CD4-positive, alpha-beta T cell treated with Interferon gamma for 1 hour (primary cell): Measurements from ENCODE around the gene GPR84.

Source experiments
- DNase-seq: peaks from one replicate; pipeline ENCODE4 v3.0.0-alpha.2; 2020

GPR84 gene

GRCh38 chr12:54390668-54391551 lies 26.6 kb upstream of the GPR84 start:
- DNase-seq: peak; percentile 75

DNA sequence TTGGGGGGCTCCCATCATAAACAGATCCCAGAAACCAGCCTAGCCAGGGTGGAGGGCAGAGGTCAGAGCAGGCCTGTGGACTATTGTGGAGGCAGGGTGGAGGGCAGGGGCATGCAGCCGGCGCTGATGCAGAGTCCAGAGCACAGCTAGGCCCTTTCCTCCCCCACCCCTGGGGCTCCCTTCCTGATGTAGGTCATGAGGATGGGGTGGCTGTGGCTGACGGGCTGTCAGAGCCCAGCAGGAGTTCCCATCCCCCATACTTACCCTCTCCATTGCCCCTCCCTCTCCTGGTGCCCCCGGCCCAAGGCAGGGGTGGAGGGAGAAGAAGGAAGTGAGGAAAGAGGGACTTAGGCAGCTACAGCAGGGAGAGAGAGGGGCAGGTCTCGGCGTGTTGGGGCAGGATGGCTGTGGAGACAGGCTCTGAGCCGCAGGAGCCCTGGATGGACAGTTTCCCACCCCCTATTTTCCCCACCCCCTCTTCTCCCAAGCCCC lies 25.9 kb upstream of the GPR84 start:
- no peak for DNase-seq

GRCh38 chr12:54389607-54390175 lies 25.4 kb upstream of the GPR84 start:
- DNase-seq: no peak

GRCh38 chr12:54389134-54389508 lies 24.8 kb upstream of the GPR84 start:
- DNase-seq: no peak

DNA sequence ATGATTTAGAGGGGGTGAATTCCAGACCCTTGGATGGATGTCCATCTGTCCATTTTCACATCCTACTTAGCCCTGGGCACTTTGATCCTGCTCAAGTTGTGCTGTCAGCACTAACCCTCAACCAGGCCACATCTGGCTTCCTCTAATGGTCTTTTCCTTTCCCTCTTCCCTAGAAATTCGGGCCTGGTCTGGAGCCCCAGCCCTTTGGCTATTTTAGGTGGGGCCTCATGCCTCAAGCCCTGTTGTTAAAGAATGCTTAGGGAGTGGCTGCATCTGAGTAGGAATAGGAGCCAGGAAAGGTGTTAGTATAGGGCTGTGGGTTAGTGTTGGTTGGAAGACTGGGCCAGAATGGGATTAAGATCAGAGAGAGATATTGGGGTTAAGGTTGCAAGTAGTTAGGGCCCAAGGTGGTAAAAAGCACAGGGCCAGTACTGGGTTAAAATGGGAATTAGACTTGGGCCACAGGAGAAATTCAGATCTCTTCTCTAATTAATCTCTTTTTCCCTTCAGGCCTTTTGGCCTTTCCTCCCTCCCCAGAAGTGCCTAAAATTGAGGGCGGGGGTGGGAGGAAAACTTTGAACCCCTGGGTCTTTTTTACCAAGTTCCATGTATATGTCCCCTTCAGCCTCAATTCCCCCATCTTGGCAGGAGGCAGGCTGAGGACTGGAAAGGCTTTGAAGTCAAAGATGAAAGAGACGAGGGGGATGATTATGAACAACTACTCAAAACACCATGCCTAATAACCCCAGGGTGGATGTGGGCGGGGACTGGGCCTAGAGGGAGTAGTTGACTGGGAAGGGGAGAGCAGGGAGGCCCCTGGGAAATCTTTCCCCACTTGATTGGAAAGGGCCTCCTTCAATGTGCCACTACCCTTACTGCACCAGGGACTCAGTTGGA lies 24.2 kb upstream of the GPR84 start:
- no peak for DNase-seq

DNA sequence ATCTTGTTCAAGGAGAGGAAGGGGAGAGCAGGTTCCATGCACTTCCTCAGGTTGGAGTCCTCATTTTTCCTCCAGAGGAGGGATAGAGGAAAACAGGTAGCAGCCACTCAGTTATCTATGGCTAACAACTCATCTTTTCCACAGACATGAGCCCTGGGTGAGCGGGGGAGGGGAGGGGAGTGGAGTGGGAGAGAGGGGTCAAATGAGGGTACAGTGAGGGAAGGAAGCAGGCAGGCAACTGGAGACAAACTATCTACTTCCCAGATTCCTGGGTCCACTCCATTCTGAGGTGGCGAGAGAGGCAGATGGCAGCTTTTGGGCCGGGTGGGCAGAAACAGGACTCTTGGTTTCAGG lies 22.8 kb upstream of the GPR84 start:
- no peak for DNase-seq

GRCh38 chr12:54386403-54387113 lies 22.3 kb upstream of the GPR84 start:
- DNase-seq: no peak

DNA sequence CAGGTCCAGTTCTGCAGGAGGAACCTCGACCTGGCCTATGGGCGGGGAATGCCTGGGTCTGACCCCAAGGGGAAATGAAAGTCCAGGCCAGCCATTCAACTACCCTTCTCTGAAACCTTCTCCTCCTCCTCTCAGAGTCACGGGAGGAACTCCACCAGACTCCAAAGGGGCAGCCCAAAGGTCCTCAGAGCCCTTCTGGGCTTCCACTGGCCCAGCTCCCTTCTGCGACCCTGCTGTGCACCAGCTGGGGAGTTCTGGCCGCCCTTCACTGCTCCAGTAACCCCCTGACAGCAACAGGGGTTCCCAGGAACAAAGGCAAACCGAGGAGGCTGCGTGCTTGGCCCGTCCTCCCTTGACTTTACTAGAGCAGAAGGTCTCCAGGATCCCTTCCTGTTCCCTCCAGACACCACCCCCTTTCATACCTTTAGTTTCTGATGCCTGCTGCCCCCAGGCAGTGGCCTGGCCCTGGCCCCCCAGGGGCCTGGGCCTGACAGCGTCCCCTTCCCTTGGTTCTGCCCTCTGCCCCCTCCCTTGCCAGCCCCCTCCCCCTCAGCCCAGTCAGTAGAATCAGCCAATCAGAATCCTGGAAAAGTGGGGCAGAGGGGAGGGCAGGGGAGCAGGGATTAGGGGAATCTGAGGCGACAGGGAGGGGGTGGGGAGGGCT lies 21.1 kb upstream of the GPR84 start:
- peak; percentile 52 for DNase-seq

DNA sequence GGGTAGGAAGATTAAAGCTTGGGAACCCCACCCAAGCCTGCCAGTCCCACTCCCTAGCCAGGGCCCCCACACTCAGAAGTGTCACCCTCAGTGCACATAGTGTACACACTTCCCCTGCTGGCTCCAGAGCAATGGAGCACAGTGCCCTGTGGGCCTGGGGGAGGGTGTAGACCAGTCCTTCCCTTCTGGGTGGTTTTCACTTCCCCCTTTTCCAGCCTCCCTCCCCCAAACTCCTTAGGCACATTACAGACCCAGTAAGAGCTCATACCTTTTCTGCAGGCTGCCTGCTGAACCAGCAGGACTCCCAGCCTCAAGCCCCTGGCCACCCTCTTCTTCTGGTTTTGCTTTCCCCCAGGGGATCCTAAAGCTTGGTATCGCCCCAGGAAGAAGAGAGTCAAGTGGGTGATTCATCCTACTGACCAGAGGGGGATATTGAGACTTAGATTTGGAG lies 20.3 kb upstream of the GPR84 start, which contains the start of gene ZNF385A:
ZNF385A (minus strand) TSS at position 143 of the 451 bp plus-strand sequence. CDS start 219 bp downstream, outside the sequence.
- peak; percentile 70 for DNase-seq

GRCh38 chr12:54383041-54383609 lies 18.8 kb upstream of the GPR84 start:
- peak; percentile 79 for DNase-seq

DNA sequence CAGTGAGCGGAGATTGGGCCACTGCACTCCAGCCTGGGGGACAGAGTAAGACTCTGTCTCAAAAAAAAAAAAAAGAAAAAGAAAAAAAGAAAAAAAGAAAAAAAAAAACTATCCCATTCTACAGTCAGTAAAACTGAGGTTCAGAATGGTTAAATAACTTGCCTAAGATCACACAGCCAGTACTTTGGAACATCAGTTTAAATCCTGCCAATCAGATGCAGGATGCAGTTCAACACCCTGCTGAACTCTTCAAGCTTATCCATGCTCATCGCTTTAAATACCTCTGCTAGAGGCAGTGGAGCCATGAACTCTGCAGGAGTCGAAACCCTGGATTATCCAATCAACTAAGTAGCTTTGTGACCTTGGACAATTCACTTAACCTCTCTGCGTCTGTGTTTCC lies 16.9 kb upstream of the GPR84 start:
- DNase-seq: no peak

- peak; percentile 84 for DNase-seq
These were observed 15.3 kb upstream of the GPR84 start for GRCh38 chr12:54379398-54380201.

DNA sequence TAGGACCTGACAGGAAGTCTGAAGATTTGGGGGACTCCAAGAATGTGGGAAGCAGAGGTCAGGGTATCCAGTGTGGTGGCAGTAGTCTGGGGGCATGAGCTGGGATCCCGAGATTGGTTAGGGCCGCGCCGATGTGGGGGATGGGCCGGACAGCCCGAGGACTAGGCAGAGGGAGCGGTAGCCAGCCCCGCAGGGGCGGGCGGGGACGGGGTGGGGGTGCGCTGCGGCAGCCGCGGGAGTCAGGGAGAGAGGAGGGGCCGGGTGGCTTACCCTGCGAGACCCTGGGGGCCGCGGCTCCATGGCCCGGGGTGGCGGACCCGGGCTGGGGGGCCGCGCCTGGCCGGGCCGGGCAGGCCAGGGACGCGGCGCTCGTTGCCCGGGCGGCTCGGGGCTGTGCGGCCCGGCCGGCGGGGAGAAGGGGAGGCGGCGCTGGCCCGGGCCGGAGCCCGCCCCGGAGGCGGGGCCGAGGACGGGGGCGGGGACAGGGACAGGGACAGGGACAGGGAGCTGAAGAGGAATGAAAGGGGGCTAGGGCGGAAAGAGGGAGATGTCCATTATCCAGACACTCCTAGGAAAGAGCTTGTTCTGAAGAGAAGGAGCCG lies 14.6 kb upstream of the GPR84 start:
- DNase-seq: no peak

DNA sequence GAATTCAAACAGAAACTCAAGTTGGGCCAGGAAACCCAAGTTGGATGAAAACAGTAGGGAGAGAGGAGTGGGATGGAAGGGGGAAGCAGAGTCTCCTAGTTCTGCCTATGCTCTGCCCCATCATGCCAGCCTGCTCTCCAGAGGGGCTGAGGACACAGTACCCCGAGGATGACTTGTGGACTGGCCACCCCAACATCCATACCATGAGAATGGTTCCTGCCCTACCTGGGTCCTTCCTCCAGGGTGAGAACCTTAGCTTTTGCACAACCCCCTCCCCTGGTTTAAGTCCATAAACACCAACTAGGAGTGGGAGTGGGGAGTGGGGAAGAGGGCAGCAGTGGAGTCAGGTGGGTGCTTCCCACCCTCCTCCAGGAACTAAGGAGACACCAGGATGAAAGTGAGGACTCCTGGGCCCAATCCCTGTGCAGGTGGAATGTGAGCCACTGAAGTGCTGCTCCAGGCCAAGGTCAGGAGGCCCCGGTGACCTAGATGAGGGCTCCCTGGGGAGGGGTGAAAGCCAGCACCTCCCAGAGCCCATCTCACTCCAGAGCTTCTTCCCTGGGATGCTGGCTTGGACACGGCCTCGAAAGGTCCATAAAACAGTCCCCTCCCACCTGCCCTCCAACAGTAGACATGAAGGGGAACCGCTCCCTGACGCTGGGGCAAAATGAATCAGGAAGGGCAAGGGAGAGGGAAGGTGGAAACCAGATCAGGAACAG lies 13.7 kb upstream of the GPR84 start:
- DNase-seq: no peak

GRCh38 chr12:54377007-54377406 lies 12.7 kb upstream of the GPR84 start:
- no peak for DNase-seq

DNA sequence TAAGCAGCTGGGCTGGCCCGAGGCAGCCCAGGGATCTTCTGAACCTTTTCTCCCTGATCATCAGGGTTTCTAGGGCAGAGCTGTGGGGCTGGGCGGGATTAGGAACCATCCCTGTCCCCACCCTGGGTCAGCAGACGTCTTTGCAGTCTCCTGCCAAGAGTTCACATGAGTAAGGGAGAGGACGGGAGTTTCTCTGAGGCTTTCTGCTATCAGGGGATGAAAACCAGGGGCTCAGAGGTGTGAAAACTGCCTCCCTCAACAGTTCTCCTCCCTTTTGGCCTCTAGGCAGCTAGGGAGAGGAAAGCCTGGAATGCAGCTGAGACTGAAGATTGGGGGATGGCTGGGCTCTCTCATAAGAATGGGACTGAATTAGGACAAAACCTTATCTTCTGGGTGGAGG lies 12.3 kb upstream of the GPR84 start:
- DNase-seq: no peak

DNA sequence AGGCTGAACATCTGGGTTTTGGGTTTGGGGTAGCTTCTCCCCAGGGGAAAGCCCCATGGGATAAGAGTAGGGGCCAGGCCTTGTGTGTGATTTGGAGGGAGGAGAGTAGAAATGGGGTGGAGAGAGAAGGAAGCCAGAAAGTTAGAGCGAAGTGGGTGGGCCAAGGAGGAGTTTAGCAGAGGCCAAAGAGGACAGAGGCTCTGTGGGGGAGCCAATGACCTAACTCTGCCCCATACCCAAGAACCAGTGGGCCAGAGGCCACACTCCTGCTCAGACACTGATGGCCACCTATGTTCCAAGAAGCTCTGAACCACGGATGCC lies 10.9 kb upstream of the GPR84 start:
- no peak for DNase-seq

DNA sequence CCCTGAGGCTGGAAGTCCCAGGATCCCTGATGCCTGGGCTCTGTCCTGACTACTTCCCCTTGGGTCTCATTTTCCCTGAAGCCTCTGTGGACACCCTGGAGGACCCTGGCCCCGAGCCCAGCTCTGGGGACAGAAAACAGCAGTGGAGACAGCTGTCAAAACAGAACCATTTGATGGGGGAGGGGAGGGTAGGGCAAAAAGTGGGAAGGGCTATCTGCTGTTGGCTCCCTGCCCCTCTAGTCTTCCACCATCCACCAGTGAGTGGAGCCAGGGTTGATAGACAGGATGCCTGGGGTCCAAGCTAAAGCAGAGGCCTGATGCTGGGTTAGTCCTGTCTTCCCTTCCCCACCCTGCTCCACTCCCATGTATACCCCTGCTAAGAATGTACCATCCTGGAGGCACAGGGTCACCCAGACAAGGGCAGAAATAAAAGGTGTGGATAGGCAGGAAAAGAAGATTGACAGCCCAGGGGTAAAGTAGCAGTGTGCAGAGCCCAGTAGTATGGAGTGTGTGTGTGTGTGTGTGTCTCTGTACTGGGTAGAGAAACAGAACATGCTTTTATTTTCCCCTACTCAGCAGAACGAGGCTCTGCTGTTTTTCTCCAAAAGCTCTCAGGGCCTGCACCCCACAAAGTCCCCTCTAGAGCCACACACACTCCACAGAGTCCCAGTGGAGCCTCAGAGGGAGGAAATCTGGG lies 10.4 kb upstream of the GPR84 start:
- DNase-seq: no peak
